GM21528 (cell line): Measurements from ENCODE around the gene SRL.
"Not testable (repeated sequence)": the region's sequence is repeated elsewhere in the genome, so short reads cannot be mapped to it uniquely, and the experiment has no call there.

Source experiments
- ATAC-seq: cut with Tn5 transposase; IDR thresholded peaks from one replicate; pipeline ENCODE4 v1.9.1; 2021; ENCODE audit warnings: mild to moderate bottlenecking, moderate library complexity; ENCODE audit not compliant: unreplicated experiment, low FRiP score

SRL gene

DNA sequence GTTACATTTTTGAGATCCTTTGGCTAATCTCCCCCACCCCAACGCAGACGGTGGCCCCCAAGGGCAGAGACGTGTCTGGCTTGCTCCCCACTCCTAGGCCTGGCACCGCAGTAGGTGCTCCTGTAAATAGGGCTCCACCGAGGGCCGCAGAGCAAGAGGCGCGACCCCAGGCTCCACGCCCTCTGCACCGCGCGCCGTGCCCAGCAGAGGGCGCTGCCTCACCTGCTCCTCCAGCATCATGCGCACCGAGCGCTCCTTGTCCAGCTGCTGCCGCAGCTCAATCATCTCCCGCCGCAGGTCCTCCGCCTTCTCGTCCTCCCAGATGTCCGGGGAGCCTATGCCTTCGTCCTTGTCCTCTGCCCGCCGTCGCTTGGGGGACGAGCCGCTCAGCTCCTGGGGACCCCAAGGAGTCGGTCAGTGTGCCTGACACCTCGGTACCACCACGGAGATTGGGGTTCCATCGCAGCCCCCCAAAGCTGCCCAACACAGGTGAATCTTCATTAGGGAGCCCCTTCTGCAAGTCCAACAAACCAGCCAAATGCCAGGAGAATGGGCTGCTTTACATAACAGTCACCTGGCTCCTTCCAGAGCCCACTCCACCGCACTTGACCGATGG, 19.8 kb upstream of the SRL start:
- no peak for ATAC-seq

DNA sequence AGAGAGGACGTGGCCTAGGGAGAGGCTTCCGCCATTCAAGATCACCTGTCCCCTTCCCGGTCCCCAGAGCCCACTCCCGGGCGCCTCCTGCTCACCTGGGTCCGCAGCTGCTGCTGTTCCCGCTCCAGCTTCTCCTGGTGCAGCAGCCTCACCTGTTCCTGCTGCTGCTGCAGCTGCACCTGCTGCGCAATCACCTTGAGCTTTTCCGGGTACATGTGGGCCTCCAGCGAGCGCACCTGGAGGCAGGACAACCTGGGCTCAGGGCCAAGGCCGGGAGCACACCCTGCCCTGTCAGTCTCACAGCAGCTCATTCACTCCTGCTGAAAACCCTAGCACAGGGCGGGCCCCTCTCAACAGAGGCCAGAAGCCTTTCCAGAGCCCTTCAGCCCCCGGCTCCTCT, 18.5 kb upstream of the SRL start:
- ATAC-seq = no peak

DNA sequence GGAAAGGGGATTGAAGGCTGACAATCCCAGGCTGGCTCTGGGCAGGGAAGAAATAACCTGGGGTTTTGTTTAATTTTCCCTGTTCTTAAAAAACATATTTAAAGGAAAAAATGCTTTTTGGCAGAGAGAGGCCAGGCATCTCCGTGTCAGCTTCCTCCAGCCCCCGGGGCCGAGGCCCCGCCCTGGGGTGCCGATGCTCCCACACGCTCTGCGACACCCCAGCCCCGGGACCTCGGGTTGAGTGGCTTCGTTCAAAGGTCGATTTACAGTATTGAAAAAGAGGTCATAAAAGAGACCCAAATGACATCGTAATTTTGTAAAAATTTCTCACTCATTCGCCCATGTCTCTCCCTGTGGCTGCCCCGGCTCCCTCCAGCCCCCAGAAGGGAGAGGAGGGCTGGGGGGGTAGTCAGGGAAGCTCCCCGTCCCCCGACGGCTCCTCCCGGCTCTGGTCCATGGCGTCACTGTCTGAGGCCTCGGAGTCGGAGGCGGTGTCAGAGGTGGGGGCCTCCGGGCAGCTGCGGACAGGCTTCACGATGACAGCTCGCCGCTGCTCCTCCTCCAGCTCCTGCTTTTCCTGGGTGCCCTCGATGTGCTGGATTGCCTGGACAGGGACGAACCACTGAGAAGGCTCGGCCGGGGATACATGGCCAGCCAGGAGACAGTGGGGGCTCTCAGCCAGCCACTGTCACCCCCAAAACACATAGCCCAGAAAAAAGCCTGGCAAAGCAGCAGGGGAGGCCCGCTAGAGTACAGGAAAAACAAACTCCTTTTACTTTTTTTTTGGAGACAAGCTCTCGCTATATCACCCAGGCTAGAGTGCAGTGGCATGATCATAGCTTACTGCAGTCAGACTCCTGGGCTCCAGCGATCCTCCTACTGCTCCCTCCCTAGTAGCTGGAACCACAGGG, 16.0 kb upstream of the SRL start:
- no peak for ATAC-seq

DNA sequence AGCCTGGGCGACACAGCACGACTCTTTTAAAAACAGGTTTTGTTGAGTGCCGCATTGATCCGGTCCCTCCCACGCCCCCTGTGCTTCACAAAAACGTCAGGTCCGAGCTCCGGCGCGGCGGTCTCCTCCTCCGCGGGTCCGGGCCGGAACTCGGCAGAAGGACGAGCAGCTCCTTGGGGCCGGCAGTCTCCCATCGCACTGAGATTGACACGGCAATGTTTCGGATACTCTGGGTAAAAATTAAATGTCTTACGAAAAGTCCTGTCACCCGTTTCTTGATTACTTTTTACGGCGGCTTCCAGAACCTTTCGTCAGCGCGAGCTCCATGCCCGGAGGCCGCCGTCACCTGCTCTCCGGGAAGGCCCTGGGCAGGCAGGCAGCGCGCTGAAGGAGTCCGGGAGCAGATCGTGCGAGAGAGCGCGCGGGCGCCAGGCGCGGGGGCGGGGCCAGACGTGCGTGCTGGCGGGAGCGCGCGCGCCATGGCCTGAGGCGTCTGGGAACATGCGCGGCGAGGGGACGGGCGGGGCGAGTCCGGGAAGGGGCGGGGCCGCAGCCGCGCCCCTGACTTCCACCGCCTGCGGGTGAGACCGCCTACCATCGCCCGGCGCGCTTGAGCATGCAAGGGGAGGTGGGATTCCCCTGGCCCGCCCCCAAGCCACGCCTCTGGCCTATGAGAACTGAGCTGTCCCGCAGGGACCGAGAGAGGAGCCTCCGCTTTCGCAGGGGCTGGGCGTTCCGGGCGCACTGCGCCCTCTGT, 11.7 kb upstream of the SRL start:
- peak; percentile 82 for ATAC-seq

DNA sequence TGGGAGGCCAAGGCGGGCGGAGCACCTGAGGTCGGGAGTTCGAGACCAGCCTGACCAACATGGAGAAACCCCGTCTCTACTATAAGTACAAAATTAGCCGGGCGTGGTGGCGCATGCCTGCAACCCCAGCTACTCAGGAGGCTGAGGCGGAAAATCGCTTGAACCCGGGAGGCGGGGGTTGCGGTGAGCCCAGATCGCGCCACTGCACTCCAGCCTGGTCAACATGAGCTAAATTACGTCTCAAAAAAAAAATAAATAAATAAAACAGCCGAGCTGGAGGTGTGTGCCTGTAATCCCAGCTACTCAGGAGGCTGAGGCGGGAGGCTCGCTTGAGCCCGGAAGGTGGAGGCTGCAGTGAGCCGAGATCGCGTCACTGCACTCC, 11.1 kb upstream of the SRL start:
- ATAC-seq = not testable (repeated sequence)

DNA sequence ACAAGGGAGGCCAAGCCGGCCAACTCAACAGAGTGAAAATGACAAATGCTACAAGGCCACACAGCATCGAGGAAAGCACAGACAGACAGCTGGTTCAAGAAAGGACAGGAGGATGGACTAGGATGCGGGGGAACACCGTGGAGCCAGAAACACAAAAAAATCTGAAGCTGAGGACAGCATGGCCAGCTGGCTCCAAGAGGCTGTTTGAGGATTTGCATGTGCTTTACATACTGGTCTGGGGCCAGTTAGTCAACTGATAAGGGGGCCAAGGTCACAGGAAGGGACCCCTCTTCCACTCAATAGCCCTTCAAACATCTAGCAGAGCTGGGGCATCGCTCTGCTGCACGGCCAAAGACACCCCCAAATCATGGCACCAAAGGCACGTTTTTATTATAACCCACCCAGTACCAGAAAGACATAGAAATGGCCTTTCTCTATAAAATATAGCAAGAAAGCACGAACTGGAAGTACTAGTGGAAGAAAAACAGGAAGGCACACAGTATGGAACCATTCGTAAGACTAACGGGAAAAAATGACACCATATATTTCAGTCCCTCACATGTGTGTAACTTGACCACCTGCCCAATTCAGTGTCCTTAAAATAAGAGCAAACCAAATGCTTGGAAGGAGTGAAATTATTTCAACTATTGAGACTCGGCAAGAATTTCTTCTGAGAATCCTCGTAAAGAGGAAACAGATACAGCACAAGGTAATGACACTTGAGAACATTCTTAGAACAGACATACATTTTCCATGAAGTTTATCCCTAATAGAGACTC, 7.8 kb upstream of the SRL start:
- no peak for ATAC-seq

DNA sequence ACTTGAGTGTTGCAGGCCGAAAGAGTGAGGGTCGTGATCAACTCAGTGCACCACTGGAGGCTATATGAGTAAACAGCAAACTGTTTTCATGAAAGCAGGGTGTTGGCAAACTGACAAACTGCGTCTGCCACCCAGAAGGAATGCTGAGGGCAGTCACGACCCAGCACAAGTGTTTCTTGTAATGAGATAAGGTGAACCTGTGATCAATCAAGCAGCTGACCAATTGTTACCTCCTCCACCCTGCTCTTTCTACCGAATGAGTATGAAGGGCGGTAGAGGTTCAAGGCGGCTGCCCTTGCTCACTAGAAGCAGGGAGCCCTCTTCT, 5.5 kb upstream of the SRL start:
- no peak for ATAC-seq

DNA sequence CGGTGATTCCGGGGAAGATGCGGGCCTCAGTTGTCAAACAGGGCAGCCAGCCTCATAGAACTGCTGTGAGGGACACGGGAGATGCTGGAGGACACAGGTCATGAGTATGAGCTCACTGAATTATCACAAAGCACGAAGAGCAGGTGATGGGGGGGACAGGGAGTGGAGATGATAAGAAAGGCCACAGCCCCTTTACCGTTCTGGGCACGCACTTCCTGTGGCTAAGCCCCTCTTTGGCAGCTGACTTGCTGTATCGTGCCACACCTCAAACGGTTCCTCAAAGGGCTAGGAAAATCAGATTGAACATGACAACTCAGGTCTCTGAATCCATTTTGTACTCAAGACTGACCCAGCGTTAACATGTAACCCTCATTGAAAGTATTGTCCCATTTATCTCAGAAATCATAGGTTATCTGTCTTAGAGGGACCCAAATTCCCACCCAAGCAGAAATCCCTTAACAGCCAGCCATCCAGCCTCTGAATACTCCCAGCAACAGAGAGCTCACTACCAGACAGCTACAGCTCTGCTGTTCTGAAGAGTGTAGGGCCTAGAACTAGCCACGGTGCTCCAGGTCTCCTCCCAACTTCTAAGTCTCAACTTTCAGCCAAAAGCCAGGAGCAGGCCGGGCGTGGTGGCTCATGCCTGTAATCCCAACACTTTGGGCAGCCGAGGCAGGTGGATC, 5.0 kb upstream of the SRL start:
- ATAC-seq = no peak

DNA sequence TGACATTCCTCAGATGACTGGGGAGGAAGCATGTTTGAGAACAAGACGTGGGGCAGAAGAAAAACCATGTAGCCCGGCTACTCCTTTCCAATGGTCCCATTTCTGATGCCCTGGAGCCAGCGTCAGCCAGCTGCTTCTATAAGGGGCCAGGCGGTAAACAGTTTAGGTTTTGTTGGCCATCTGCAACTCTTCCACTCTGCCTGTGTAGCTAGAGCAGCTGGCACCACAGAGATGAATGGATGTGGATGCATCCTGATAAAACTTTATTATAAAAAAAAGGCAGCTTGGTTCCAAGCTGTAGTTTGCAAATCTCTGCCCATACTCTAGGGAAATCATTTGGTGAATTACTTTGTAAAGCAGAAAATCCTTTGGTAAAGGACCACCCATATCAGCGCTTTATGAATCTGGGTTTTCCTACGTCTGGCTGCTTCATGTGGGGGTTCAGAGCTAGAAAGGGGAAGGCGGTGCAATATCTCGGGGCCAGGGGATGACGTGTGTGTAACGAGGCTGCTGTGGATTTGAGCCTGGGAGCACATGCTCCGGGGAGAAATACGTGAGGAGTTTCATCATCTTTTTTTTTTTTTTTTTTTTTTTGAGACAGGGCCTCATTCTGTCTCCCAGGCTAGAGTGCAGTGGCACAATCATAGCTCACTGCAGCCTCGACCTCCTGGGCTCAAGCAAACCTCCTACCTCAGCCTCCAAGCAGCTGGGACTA, 3.4 kb upstream of the SRL start:
- ATAC-seq = no peak

DNA sequence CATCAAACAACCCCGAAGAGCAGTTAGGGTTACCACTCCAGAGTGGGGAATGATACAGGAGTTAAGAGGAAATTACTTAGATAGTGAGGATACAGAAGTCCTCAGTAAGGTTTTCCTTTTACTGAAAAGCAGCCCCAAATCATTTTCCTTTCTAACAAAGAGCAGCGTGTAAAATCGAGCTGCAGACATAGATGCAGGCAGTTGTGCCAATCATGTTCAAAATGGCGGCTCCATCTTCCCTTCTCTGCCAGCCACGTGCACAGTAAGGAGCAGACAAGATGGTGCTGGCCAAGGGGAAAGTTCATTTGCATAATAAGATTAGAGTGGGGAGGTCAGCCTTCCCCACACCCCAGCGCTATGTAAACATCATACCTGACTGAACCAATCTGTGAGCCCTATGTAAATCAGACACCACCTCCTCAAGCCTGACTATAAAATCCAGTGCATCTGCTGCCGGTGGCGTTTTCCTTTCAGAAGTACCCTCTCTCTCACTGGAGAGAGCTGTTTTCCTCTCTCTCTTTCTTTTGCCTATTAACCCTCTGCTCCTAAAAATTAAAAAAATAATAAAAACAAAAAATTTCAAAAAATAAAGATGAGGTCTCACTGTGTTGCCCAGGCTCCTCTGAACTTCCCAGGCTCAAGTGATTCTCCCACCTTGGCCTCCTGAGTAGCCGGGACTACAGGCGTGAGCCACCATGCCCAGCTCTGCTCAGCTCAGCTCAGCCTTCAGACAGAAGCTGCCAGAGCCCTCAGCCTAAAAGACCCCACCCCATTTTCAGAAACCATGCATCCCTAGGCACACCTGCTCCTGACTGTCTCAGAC, 2.6 kb upstream of the SRL start:
- no peak for ATAC-seq

DNA sequence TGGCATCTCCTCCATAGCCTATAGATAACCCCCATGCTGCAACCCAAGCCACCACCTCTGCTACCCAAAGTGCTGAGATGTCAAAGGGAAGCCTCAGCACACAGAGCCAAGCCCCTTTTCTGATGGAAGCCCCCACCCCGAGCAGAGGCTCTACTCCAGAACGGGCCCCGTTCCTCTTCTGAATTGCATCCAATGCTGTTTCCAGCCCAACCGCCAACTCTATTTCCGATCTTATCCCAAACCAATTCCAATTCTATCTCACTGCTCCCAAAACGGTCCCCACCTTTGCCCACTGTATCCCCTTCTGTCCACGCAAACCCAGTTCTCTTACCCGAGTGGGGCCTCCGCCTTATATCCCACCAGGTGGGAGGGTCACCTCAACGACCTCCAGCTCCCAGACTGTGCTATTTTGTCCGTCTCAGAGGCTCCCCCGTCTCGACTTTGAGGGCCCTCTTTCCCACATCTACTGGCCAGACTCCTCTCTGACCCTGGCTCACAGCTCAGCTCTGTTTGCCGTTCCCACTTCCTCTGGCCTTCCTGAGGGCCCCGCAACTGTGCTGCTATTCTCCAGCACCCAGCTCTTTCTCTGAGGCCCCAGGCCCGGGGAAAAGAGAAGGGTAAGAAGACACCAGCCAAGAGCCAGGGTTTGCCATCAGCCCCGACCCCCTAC, 487 bp downstream of the SRL start:
- no peak for ATAC-seq

DNA sequence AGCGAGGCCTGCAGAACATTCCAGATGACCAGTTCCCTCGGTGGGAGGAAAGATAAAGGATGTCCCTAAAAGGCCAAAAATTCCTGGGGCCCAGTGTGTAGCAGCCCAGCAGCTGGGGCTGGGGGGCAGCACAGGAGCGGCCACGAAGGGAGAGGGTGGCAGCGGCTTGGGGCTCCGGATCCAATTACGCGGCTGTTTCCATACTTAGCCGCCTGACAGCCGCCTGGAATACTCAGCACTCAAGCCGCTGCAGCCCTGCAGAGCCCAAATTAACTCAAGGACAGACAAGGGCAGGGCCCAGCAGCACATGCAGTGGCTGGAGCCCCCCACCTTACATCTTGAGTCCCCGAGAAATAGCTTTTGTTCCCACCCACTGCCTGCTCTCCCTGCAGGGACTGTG, 1.3 kb downstream of the SRL start:
- no peak for ATAC-seq

DNA sequence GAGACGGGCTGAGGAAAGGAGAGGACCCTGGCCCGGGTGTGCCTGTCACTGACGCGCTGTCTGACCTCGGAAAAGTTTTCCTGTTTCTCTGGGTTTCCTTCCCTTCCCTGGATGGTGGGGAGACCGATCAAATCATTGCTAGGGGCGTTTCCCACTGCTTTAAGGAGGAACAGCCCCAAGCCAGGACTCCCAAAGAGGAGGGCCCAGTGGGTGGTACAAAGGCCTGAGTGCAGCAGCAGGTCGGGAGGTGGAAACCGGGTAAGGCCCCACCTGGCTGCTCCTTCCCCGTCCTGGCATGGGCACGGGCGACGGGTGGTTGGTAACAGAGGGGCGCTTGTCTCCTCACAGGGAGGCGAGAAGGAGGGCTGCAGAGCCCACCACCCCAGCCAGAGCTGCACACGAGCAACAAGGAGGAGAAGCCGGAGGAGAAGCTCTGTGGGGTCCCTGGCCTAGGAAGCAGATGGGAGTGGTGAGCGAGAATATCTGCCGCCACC, 2.2 kb downstream of the SRL start:
- no peak for ATAC-seq

DNA sequence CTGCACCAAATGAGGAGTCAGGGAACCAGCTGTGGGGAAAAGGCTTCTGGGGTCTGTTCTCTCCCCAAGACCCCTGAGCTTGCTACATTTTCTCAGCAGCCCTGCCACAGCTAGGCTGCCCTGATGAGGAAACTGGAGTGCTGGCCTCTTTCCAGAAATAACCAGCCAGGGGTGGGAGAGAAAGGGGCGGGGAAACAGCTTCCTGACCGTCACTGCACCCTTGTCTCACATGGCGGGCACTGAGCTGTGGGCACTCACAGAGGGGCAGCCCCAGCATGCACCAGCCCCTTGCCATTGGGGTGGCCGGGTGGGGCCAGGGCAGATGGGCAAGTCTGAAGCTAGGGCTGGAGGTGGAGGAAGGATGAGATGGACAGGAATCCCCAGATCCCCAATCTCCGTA, 2.9 kb downstream of the SRL start:
- no peak for ATAC-seq

DNA sequence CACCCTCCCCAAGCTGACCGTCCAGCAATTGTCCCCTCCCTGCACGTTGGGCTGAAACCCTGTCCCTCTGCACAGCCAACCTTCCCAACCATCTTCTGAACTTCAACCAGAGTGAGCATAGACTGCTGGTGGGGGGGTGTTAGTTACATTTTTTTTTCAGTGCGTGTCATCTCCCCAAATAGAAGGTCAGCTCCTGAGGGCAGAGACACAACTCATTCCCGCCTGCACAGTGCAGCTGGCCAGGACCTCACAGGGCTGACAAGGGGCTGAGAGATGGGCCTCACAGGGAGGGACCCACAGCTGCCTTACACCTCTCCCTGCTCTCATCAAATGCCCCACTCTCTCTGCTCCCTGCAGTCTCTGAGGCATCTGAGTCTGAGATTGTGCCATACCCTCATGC, 8.4 kb downstream of the SRL start:
- ATAC-seq = no peak

DNA sequence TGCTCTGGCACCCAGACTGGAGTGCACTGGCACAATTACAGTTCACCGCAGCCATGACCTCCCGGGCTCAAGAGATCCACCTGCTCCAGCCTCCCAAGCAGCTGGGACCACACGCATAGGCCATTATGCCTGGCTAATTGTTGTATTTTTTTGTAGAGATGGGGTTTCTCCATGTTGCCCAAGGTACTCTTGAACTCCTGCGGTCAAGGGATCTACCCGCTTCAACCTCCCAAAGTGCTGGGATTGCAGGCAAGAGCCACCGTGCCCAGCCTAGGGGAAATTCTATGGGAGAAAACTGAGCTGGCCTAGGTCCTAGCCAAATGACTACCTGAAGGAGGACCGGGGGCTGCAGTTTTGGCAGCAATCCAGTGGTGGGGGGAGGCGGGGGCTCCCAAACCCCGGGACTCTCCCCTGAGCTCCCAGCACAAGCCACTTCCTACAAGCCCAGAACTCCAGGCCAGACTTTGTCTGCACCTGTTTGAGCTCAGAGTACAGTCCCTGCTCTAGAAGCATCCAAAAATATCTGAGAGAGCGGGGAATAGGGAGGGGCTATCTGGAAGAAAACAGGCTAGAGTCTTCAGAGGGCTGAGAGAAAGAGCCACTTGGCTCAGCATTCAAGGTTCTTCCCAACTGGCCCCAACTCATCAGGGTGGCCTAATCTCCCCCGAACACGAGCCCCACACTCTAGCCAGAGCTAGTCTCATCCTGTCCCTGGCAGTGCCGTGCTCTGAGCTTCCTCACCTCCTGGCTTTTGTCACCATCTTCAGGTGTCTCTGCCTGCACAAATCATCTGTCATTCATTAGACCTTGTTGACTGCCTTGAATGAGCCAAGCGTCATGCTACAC, 9.1 kb downstream of the SRL start:
- ATAC-seq = no peak

DNA sequence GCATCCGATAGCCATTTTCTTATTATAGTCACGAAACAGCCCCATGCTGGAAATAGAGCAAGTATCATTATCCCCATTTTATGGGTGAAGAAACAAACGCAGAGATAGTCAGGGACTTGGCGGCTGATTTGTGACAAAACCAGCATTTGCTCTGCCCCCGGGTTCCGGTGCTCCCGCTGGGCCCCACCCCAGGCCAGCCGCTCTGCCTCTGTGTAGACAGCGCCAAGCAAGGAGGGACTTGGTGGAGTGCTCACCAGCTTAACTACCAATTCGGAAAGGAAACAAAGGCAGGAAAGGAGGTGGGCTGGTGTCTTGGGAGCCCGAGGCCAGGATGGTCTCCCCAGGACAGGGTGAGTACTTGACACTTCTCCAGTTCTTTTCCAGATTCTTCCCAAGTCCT, 10.0 kb downstream of the SRL start:
- ATAC-seq = no peak
